ENCODE measurements around the gene CDKAL1.

- no peak for TF ChIP-seq RARB (CRISPR knock-in tag; IDR thresholded peaks at IDR 0.05)
- TF ChIP-seq TOX (CRISPR knock-in tag; IDR thresholded peaks at IDR 0.05; ENCODE audit: borderline replicate concordance) = no peak
- TF ChIP-seq PATZ1 (CRISPR knock-in tag; IDR thresholded peaks at IDR 0.05; ENCODE audit: borderline replicate concordance) = no peak
- TF ChIP-seq ZFP30 (CRISPR knock-in tag; IDR thresholded peaks at IDR 0.05) = no peak
- TF ChIP-seq OSR1 (CRISPR knock-in tag; IDR thresholded peaks at IDR 0.05) = no peak
- no peak for TF ChIP-seq ZFP3 (CRISPR knock-in tag; IDR thresholded peaks at IDR 0.05)
- no peak for TF ChIP-seq CSDC2 (CRISPR knock-in tag; IDR thresholded peaks at IDR 0.05)
- no peak for TF ChIP-seq GLIS3 (CRISPR knock-in tag; IDR thresholded peaks at IDR 0.05)
- TF ChIP-seq ZC3H10 (CRISPR knock-in tag; IDR thresholded peaks at IDR 0.05) = no peak
- TF ChIP-seq CREB5 (CRISPR knock-in tag; IDR thresholded peaks at IDR 0.05; ENCODE audit: low read depth) = no peak
- TF ChIP-seq TSHZ2 (CRISPR knock-in tag; IDR thresholded peaks at IDR 0.05) = no peak
These were observed 541.7 kb downstream of the CDKAL1 start for GRCh38 chr6:21075986-21076385.

All from SK-N-SH treated with all-trans-retinoic acid at 6 μM for 48 hours (cell line).